Occipital lobe (tissue), 2 donors: ENCODE results near the gene LARGE2. TPM values are rescaled to one million over a fixed set of nuclear protein-coding genes. Genes with fewer than 3 reads are reported as not detected.

Experiments
- DNase-seq: peaks from one replicate; lab custom pipeline; 2025; lab: John Stamatoyannopoulos, UW
- total RNA-seq: library from RNA; depleted of rRNA; stranded (reverse); fragments of >200 nt; gene quantifications from one replicate; pipeline ENCODE4 v1.2.3, GENCODE V29; 2014

LARGE2 gene
- total RNA-seq, 1 donor from 2014 or later, result 0.16 TPM

GRCh38 chr11:45913942-45914635, 8.4 kb upstream of the LARGE2 start:
- no peak for DNase-seq

- no peak for DNase-seq
These were observed 7.0 kb upstream of the LARGE2 start for GRCh38 chr11:45915446-45915845.

- no peak for DNase-seq
These were observed 5.2 kb upstream of the LARGE2 start for GRCh38 chr11:45917286-45917622.

GRCh38 chr11:45917623-45918330, 4.7 kb upstream of the LARGE2 start, which contains the start of gene PEX16:
TSS of gene PEX16 (minus strand) at chr11:45917877. CDS start at chr11:45917811, 66 bp downstream.
- DNase-seq, result peak; percentile 96

GRCh38 chr11:45918331-45918941, 4.0 kb upstream of the LARGE2 start:
- peak; percentile 72 for DNase-seq

- no peak for DNase-seq
These were observed 3.3 kb upstream of the LARGE2 start for GRCh38 chr11:45918962-45919675.

GRCh38 chr11:45919806-45920530, 2.5 kb upstream of the LARGE2 start:
- DNase-seq, result no peak

- no peak for DNase-seq
These were observed 1.7 kb upstream of the LARGE2 start for GRCh38 chr11:45920531-45921477.

- no peak for DNase-seq
These were observed 663 bp upstream of the LARGE2 start for GRCh38 chr11:45921561-45922424.

- DNase-seq, result no peak
These were observed 1.8 kb downstream of the LARGE2 start for GRCh38 chr11:45924036-45924915.

- DNase-seq, result no peak
These were observed 2.5 kb downstream of the LARGE2 start for GRCh38 chr11:45924927-45925326.

GRCh38 chr11:45925550-45925949, 3.1 kb downstream of the LARGE2 start:
- no peak for DNase-seq

- DNase-seq, result no peak
These were observed 3.5 kb downstream of the LARGE2 start for GRCh38 chr11:45926001-45926401.

- no peak for DNase-seq
These were observed 4.3 kb downstream of the LARGE2 start for GRCh38 chr11:45926536-45927331.

GRCh38 chr11:45927332-45927683, 4.9 kb downstream of the LARGE2 start:
- no peak for DNase-seq

- DNase-seq, result no peak
These were observed 5.4 kb downstream of the LARGE2 start for GRCh38 chr11:45927684-45928413.
